GM12864 (cell line): ENCODE measurements around the gene SIT1.

Source experiments
- DNase-seq: peaks from one replicate; pipeline ENCODE4 v3.0.0-alpha.2; 2011; ENCODE audit warnings: low read depth
- H3K4me3 ChIP-seq: 2 replicates; pipeline ENCODE4 v1.5.1; 2011; ENCODE audit warnings: mild to moderate bottlenecking, low read depth, low read length, control low read depth
- CTCF ChIP-seq: IDR thresholded peaks from 2 replicates; pipeline ENCODE4 v1.5.1; 2011; ENCODE audit warnings: low read depth, mild to moderate bottlenecking, moderate library complexity, low read length, control low read depth, inconsistent platforms; ENCODE audit errors: missing control alignments

SIT1 gene

DNA sequence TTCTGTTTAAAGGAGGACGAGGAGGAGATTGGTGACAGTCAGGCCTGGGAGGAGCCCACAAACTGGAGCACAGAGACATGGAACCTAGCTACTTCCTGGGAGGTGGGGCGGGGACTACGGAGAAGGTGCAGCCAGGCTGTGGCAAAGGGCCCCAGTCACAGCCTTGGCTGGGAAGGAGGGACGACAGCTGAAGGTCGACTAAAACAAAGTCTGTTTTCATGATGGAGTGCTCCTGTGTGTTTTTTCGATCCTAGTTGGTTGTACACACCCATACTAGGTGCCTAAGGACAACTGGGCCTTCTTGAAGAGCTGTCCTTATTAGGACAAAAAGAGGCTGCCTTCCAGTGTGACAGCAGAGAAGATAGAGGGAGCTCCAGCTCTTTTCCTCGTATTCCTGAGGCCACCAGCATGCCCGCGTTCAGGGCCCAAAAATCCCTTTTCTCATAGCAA, 10.3 kb upstream of the SIT1 start:
- no peak for DNase-seq
- H3K4me3 ChIP-seq = no peak overlapping the region
- TF ChIP-seq CTCF = no peak

DNA sequence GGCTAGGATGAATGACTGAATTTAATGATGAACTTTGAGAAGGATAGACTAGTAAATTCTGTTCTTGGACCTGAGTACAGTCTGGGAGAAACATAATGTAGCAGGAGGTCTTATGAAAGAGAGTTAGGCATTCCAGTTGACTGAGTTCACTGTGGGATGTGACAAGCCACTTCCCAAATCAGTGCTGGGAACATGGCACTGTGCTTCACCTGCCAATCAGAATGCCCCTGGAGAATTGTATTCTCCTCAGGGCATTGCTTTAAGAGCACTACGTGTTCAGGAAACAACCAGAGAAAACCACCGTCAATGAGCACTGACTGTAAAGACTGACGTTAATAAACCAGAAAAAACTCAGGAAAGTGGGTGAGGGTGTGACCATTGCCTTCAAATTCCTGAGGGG, 8.6 kb upstream of the SIT1 start:
- TF ChIP-seq CTCF = no peak
- H3K4me3 ChIP-seq = peak overlapping the region; percentile 83
- DNase-seq = no peak

- peak overlapping the region; percentile 83 for H3K4me3 ChIP-seq
- TF ChIP-seq CTCF = no peak
- no peak for DNase-seq
Measured at GRCh38 chr9:35658968-35659220, 8.2 kb upstream of the SIT1 start.

DNA sequence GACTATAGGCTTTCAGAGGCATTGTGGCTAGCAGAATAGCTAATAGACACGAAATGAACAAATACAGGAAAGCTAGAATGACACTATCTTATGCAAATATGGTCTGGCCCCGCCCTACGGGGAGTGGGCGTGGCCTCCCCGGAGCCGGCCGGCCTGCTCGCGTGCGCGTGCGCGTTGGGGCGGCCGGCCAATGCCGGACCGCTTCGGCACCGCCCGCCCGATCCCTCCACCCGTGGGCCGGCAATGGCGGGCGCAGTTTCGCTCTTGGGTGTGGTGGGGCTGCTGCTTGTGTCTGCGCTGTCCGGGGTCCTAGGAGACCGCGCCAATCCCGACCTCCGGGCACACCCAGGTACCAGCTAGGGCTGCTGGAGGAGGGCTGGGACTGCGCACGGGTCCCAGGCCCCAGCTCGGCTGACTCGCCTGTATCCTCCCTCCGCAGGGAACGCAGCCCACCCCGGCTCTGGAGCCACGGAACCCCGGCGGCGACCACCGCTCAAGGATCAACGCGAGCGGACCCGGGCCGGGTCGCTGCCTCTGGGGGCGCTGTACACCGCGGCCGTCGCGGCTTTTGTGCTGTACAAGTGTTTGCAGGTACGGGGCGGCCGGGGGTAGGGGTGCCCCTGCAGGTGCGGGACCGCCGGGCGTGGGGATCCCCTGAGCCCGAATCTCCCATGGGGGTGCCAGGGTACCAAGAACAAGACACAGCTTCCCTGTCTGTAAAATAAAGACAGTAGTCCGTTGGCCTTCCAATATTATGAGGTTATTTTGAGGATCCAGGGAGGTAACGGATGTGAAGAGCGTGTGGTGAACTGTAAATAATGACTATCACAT, 7.6 kb upstream of the SIT1 start, which contains the start of gene CCDC107:
Gene CCDC107 (plus strand): TSS at position 156 of the 831 bp plus-strand sequence. CDS start 88 bp downstream, at position 244.
- H3K4me3 ChIP-seq = peak within 1 kb of the TSS; percentile 83
- DNase-seq = no peak
- TF ChIP-seq CTCF = peak; percentile 67

DNA sequence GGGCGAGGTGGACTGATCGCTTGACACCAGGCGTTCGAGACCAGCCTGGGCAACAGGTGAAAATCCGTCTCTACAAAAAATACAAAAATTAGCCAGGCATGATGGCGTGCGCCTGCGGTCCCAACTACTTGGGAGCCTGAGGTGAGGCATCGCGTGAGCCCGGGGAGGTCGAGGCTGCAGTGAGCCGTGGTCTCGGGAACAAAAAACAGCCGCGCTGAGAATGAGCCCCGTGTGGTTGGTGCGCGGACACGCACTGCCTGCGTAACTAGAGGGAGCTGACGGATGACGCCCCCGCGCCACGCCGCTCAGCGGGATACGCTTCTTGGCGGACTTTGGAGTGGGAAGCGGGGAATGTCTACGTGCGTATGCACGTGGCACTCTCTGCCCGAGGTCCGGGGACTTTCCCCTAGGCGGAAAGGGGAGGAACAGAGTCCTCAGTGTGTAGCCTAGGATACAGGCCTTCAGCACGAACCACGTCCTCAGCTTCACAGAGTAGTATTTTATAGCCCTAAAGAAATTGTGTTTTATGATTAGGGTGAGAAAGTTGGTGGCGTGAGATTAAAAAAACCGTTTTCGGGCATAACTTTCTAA, 6.9 kb upstream of the SIT1 start, which contains the start of gene RMRP:
Gene RMRP (minus strand): TSS at position 474 of the 591 bp plus-strand sequence.
- peak; percentile 21 for TF ChIP-seq CTCF
- peak; percentile 98 for DNase-seq
- H3K4me3 ChIP-seq = peak within 1 kb of the TSS; percentile 83

DNA sequence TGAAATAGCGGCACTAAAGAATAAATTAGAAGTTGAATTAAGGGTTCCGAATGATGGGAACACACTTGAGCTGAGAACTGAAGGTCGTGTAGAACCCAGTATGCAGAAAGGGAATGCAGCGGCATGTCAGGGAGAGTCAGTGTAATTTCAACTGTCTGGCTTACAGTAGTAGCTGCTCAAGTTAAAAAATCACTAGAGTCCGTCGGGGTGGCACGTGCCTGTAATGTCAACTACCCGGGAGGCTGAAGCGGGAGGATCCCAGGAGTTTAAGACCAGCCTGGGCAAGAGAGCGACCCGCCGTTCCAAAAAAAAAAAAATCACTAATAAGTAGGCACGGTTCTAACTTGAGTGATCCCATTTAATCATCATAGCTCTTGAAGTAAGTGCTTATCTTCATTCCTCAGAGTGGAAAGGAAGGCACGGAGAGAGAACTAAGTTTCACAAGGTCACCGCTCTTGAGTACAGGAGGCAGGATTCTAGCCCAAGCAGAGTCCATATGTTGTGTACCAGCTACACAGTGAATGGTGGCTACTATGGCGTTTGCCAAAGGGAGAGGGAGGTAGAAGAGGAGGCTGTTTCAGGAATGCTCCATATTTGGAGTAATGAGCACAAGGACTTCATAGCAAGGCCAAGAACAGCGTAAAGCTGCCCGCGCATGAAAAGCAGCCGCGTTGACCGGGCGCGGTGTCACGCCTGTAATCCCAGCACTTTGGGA, 6.3 kb upstream of the SIT1 start:
- peak overlapping the region; percentile 32 for H3K4me3 ChIP-seq
- TF ChIP-seq CTCF = no peak
- no peak for DNase-seq
